Liver (tissue), 9 donors: ENCODE data around the gene TRPC1. TPM values are rescaled to one million over a fixed set of nuclear protein-coding genes. Genes with fewer than 3 reads are reported as not detected.

Source experiments
- DNase-seq: peaks from one replicate; pipeline ENCODE4 v3.0.0-alpha.2; 2017; ENCODE audit warnings: low spot score
- H3K27ac ChIP-seq, 2 donors: one replicate each; pipeline ENCODE4 v1.7.0; 2013; ENCODE audit warnings: inconsistent platforms in 2 of 2, low read length in 2 of 2, control low read depth in 1 of 2, low read depth in 1 of 2, mild to moderate bottlenecking in 1 of 2
- H3K27me3 ChIP-seq, 4 donors: one replicate each; pipeline versions ENCODE4 v1.6.1 to v1.7.0; 2013; ENCODE audit warnings: low read length in 3 of 4, inconsistent platforms in 1 of 4, mild to moderate bottlenecking in 1 of 4, moderate library complexity in 1 of 4; ENCODE audit not compliant: control insufficient read depth in 4 of 4, insufficient read depth in 4 of 4
- H3K36me3 ChIP-seq, 4 donors: one replicate each; pipeline versions ENCODE4 v1.6.1 to v1.7.0; 2013; ENCODE audit warnings: low read length in 3 of 4, mild to moderate bottlenecking in 3 of 4, low read depth in 1 of 4, moderate library complexity in 1 of 4; ENCODE audit not compliant: control insufficient read depth in 4 of 4, insufficient read depth in 3 of 4
- H3K4me1 ChIP-seq, 4 donors: one replicate each; pipeline versions ENCODE4 v1.6.1 to v1.7.0; 2013; ENCODE audit warnings: low read length in 3 of 4, mild to moderate bottlenecking in 3 of 4, moderate library complexity in 1 of 4; ENCODE audit not compliant: control insufficient read depth in 4 of 4, insufficient read depth in 4 of 4
- H3K4me3 ChIP-seq, 3 donors: one replicate each; pipeline versions ENCODE4 v1.6.1 to v1.7.0; 2013; ENCODE audit warnings: low read length in 3 of 3, control low read depth in 1 of 3, low read depth in 1 of 3, mild to moderate bottlenecking in 1 of 3
- H3K9ac ChIP-seq, 2 donors: one replicate each; pipeline ENCODE4 v1.7.0; 2013; ENCODE audit warnings: low read length in 2 of 2, mild to moderate bottlenecking in 2 of 2, moderate library complexity in 2 of 2, control low read depth in 1 of 2, low read depth in 1 of 2
- H3K9me3 ChIP-seq, 4 donors: one replicate each; pipeline versions ENCODE4 v1.6.1 to v1.7.0; 2013; ENCODE audit warnings: low read length in 3 of 4; ENCODE audit not compliant: control insufficient read depth in 4 of 4
- ATF3 ChIP-seq: IDR thresholded peaks from 2 replicates; pipeline ENCODE4 v1.6.1; 2016; ENCODE audit warnings: antibody characterized with exemption
- CTCF ChIP-seq: fragments of 150-350 bp; IDR thresholded peaks from 2 replicates; pipeline ENCODE4 v1.5.1; 2017; ENCODE audit warnings: improper control_type of control experiment, low read depth, low read length; ENCODE audit not compliant: missing input control
- EGR1 ChIP-seq, 2 donors: IDR thresholded peaks; 2 replicates each; pipeline ENCODE4 v1.6.1; 2016 to 2018; ENCODE audit warnings: antibody characterized with exemption in 2 of 2, low read depth in 2 of 2
- FOXA1 ChIP-seq: IDR thresholded peaks from 2 replicates; pipeline ENCODE4 v1.6.1; 2016; ENCODE audit warnings: antibody characterized with exemption
- FOXA2 ChIP-seq: IDR thresholded peaks from 2 replicates; pipeline ENCODE4 v1.6.1; 2016; ENCODE audit warnings: antibody characterized with exemption
- GABPA ChIP-seq, 2 donors: IDR thresholded peaks in 1 of 2; conservative IDR thresholded peaks in 1 of 2; 2 replicates each; pipeline ENCODE4 v1.6.1; 2016; ENCODE audit warnings: antibody characterized with exemption in 2 of 2, mild to moderate bottlenecking in 1 of 2, moderate library complexity in 1 of 2
- HNF4A ChIP-seq, 2 donors: conservative IDR thresholded peaks; 2 replicates each; pipeline ENCODE4 v1.6.1; 2016; ENCODE audit warnings: antibody characterized with exemption in 2 of 2, mild to moderate bottlenecking in 2 of 2
- HNF4G ChIP-seq: IDR thresholded peaks from 2 replicates; pipeline ENCODE4 v1.6.1; 2016; ENCODE audit warnings: antibody characterized with exemption
- JUND ChIP-seq, 2 donors: IDR thresholded peaks; 2 replicates each; pipeline ENCODE4 v1.6.1; 2016; ENCODE audit warnings: antibody characterized with exemption in 2 of 2
- NR2F2 ChIP-seq: IDR thresholded peaks from 2 replicates; pipeline ENCODE4 v1.6.1; 2016; ENCODE audit warnings: antibody characterized with exemption
- RAD21 ChIP-seq, 2 donors: IDR thresholded peaks; 2 replicates each; pipeline ENCODE4 v1.6.1; 2016; ENCODE audit warnings: antibody characterized with exemption in 2 of 2, mild to moderate bottlenecking in 2 of 2
- RXRA ChIP-seq, 2 donors: IDR thresholded peaks; 2 replicates each; pipeline ENCODE4 v1.6.1; 2017 to 2018; ENCODE audit warnings: antibody characterized with exemption in 2 of 2, mild to moderate bottlenecking in 1 of 2
- SP1 ChIP-seq: IDR thresholded peaks from 2 replicates; pipeline ENCODE4 v1.6.1; 2018; ENCODE audit warnings: antibody characterized with exemption, mild to moderate bottlenecking
- TAF1 ChIP-seq: conservative IDR thresholded peaks from 2 replicates; pipeline ENCODE4 v1.6.1; 2016; ENCODE audit warnings: antibody characterized with exemption, mild to moderate bottlenecking
- YY1 ChIP-seq: IDR thresholded peaks from 2 replicates; pipeline ENCODE4 v1.6.1; 2016; ENCODE audit warnings: antibody characterized with exemption, mild to moderate bottlenecking
- ZBTB33 ChIP-seq: IDR thresholded peaks from 2 replicates; pipeline ENCODE4 v1.6.1; 2016; ENCODE audit warnings: antibody characterized with exemption
- WGBS: extraction: QIAGEN DNeasy Blood & Tissue Kit; methylation state at CpG from one replicate; pipeline ENCODE4 v1.1.7; 2013; 5-methylcytosine and 5-hydroxymethylcytosine counted together
- polyA plus RNA-seq, 2 donors: library from polyadenylated mRNA; stranded (reverse) in 1 of 2; unstranded in 1 of 2; fragments of 200-250 nt in 1 of 2; fragments of >200 nt in 1 of 2; fragmentation: Nextera tagmentation in 1 of 2; extraction: Ambion mirVana in 1 of 2; gene quantifications; one replicate each; pipeline versions ENCODE4 v1.2.1 to v1.2.3, GENCODE V29; 2013 to 2015
- total RNA-seq, 2 donors: library from RNA; depleted of rRNA; stranded (reverse); fragments of >200 nt; gene quantifications; one replicate each; pipeline ENCODE4 v1.2.3, GENCODE V29; 2014
- TF ChIP-seq, protein P1 (sequence below): IDR thresholded peaks from 2 replicates; pipeline ENCODE4 v1.6.1; 2016; ENCODE audit warnings: antibody characterized with exemption
- TF ChIP-seq, protein P2 (sequence below): IDR thresholded peaks from 2 replicates; pipeline ENCODE4 v1.6.1; 2016; ENCODE audit warnings: antibody characterized with exemption, mild to moderate bottlenecking
- donor health status: healthy.
- donor health status: healthy.
- donor health status: healthy.
- donor health status: healthy.
- donor health status: healthy.

Gene TRPC1
- total and polyA plus RNA-seq, 4 donors = 0.15 to 4.7 (median 1.6) TPM

GRCh38 chr3:142777927-142778326, 54.1 kb downstream of the TRPC1 start (continued):
- no peak for TF ChIP-seq ZBTB33

DNA sequence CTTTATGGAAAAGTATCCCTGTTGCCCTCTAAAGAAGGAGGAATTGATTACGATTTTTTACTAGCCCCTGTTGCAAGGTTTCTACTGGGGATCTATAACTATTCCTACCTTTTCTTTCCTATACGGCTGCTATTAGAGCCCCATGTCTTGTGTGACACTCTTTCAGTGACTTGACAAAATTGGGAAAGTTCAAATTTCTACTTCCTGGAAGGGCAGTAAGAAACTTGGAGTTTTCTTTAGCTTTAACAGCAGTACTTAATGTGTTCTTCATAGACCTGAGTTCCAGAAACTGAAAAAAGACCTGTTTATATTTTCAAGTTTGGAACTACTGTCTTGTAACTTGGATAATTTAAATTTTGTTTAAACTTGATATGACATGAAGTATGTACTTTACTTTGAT, 54.7 kb downstream of the TRPC1 start:
- no peaks in the 10 kb centered on the region for H3K9me3 ChIP-seq
- no peak overlapping the region for H3K9ac ChIP-seq
- H3K36me3 ChIP-seq = no peaks in the 10 kb centered on the region
- DNase-seq = no peak
- no peaks in the 10 kb centered on the region for H3K27me3 ChIP-seq
- H3K4me3 ChIP-seq = no peak overlapping the region
- WGBS = 89% methylated on average over 2 of the region's 2 CpGs
- TF ChIP-seq RAD21 (IDR thresholded peaks at IDR 0.05) (no peak), TAF1 (no peak), GABPA (IDR thresholded peaks at IDR 0.05 in 1 of 2, conservative IDR thresholded peaks at IDR 0.05 in 1 of 2) (no peak), EGR1 (IDR thresholded peaks at IDR 0.05; ENCODE audit: low read depth in 2 of 2) (no peak), CTCF (no peak), ZBTB33 (no peak), SP1 (no peak), YY1 (no peak), HNF4A (conservative IDR thresholded peaks at IDR 0.05) (no peak), JUND (IDR thresholded peaks at IDR 0.05) (no peak), NR2F2 (no peak), HNF4G (no peak), FOXA1 (no peak), RXRA (IDR thresholded peaks at IDR 0.05) (no peak), ATF3 (no peak), FOXA2 (no peak)
- TF ChIP-seq, protein P1, sequence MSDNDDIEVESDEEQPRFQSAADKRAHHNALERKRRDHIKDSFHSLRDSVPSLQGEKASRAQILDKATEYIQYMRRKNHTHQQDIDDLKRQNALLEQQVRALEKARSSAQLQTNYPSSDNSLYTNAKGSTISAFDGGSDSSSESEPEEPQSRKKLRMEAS = no peak
- TF ChIP-seq, protein P2, sequence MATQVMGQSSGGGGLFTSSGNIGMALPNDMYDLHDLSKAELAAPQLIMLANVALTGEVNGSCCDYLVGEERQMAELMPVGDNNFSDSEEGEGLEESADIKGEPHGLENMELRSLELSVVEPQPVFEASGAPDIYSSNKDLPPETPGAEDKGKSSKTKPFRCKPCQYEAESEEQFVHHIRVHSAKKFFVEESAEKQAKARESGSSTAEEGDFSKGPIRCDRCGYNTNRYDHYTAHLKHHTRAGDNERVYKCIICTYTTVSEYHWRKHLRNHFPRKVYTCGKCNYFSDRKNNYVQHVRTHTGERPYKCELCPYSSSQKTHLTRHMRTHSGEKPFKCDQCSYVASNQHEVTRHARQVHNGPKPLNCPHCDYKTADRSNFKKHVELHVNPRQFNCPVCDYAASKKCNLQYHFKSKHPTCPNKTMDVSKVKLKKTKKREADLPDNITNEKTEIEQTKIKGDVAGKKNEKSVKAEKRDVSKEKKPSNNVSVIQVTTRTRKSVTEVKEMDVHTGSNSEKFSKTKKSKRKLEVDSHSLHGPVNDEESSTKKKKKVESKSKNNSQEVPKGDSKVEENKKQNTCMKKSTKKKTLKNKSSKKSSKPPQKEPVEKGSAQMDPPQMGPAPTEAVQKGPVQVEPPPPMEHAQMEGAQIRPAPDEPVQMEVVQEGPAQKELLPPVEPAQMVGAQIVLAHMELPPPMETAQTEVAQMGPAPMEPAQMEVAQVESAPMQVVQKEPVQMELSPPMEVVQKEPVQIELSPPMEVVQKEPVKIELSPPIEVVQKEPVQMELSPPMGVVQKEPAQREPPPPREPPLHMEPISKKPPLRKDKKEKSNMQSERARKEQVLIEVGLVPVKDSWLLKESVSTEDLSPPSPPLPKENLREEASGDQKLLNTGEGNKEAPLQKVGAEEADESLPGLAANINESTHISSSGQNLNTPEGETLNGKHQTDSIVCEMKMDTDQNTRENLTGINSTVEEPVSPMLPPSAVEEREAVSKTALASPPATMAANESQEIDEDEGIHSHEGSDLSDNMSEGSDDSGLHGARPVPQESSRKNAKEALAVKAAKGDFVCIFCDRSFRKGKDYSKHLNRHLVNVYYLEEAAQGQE = no peak
- no peak overlapping the region for H3K27ac ChIP-seq
- no peaks in the 10 kb centered on the region for H3K4me1 ChIP-seq
